Endothelial cell of umbilical vein (primary cell): Measurements from ENCODE around the gene KL. TPM values are rescaled to one million over a fixed set of nuclear protein-coding genes. Genes with fewer than 3 reads are reported as not detected.
A peak's percentile ranks its signal among the peaks of the same experiment; 100 is the strongest.

Experiments
- BruUV-seq: library from RNA; stranded (reverse); fragments of 400-500 nt; replicated peaks from 2 replicates; lab custom pipeline; 2021; lab: Mats Ljungman, UMichigan
- CTCF ChIA-PET: fragments of 300-600, 350-600 bp; sonication (Branson Sonifier 250); formaldehyde crosslinking; loops from one replicate; lab custom pipeline; 2021; ENCODE audit warnings: antibody characterized with exemption, inconsistent platforms; lab: Charles Lee
- POLR2A ChIA-PET: fragments of 300-600, 350-600 bp; sonication (Branson Sonifier 250); formaldehyde crosslinking; loops from one replicate; lab custom pipeline; 2021; ENCODE audit warnings: antibody characterized with exemption, inconsistent platforms; lab: Charles Lee
- DNase-seq: peaks from one replicate; pipeline ENCODE4 v3.0.0-alpha.2; 2011; ENCODE audit warnings: low read depth, low spot score
- FAIRE-seq: peaks from 2 replicates; lab custom pipeline; 2011; peaks lifted over from hg19 to GRCh38; lab: Jason Lieb, UNC
- H2AFZ ChIP-seq: 2 replicates; pipeline ENCODE4 v1.6.0; 2012; ENCODE audit warnings: low read depth, low read length, control low read depth, inconsistent platforms
- H3K27ac ChIP-seq: 2 replicates; pipeline ENCODE4 v1.5.1; 2011; ENCODE audit warnings: low read depth, mild to moderate bottlenecking, control low read depth, low read length, moderate library complexity; ENCODE audit not compliant: insufficient read depth
- H3K27me3 ChIP-seq, 2 experiments: 2 replicates each; pipeline versions ENCODE4 v1.6.0 to v1.6.1; 2011; ENCODE audit warnings: low read length in 2 of 2, mixed read lengths in 1 of 2; ENCODE audit not compliant: control insufficient read depth in 2 of 2, insufficient read depth in 2 of 2
- H3K36me3 ChIP-seq, 2 experiments: 2 replicates in 1 of 2; 3 replicates in 1 of 2; pipeline ENCODE4 v1.5.1; 2011; ENCODE audit warnings: low read length in 2 of 2, mild to moderate bottlenecking in 1 of 2, moderate library complexity in 1 of 2; ENCODE audit not compliant: control insufficient read depth in 2 of 2, insufficient read depth in 2 of 2; ENCODE audit errors: extremely low read depth in 1 of 2
- H3K4me1 ChIP-seq: 3 replicates; pipeline ENCODE4 v1.5.1; 2011; ENCODE audit warnings: mild to moderate bottlenecking, low read length; ENCODE audit not compliant: control insufficient read depth, insufficient read depth; ENCODE audit errors: extremely low read depth
- H3K4me2 ChIP-seq: 2 replicates; pipeline ENCODE4 v1.6.1; 2011; ENCODE audit warnings: low read length, control low read depth, mixed read lengths; ENCODE audit not compliant: insufficient read depth
- H3K4me3 ChIP-seq, 3 experiments: fragments of 200-600 bp in 1 of 3; sonication (generic), shearing (Covaris generic) in 1 of 3; replicated peaks in 1 of 3; 2 replicates each; pipeline ENCODE4 v1.5.1; 2011 to 2016; ENCODE audit warnings: control low read depth in 3 of 3, low read length in 3 of 3, mild to moderate bottlenecking in 2 of 3, inconsistent platforms in 1 of 3, low read depth in 1 of 3, moderate library complexity in 1 of 3; ENCODE audit not compliant: insufficient read depth in 1 of 3
- H3K79me2 ChIP-seq: 2 replicates; pipeline ENCODE4 v1.6.0; 2012; ENCODE audit warnings: low read length, inconsistent platforms; ENCODE audit not compliant: control insufficient read depth, insufficient read depth
- H3K9ac ChIP-seq: replicated peaks from 2 replicates; pipeline ENCODE3; 2011; ENCODE audit warnings: low read length, control low read depth; ENCODE audit not compliant: insufficient read depth; ENCODE audit errors: extremely low read depth
- H3K9me1 ChIP-seq: replicated peaks from 3 replicates; pipeline ENCODE4 v1.6.0; 2011; ENCODE audit warnings: mild to moderate bottlenecking, low read length; ENCODE audit not compliant: control insufficient read depth, insufficient read depth; ENCODE audit errors: extremely low read depth
- H3K9me3 ChIP-seq: replicated peaks from 2 replicates; pipeline ENCODE4 v1.5.1; 2012; ENCODE audit warnings: low read length, inconsistent platforms; ENCODE audit not compliant: control insufficient read depth, insufficient read depth
- H4K20me1 ChIP-seq: replicated peaks from 2 replicates; pipeline ENCODE3; 2011; ENCODE audit warnings: mild to moderate bottlenecking, low read length; ENCODE audit not compliant: control insufficient read depth, insufficient read depth; ENCODE audit errors: extremely low read depth
- CTCF ChIP-seq, 2 donors: IDR thresholded peaks; 1 replicate in 1 of 2; 2 replicates in 1 of 2; pipeline ENCODE4 v1.5.1; 2011; ENCODE audit warnings: low read length in 2 of 2, mild to moderate bottlenecking in 2 of 2, moderate library complexity in 2 of 2, control low read depth in 1 of 2, inconsistent platforms in 1 of 2, low read depth in 1 of 2; ENCODE audit not compliant: insufficient read depth in 1 of 2; ENCODE audit errors: extremely low read depth in 1 of 2
- EZH2 ChIP-seq: IDR thresholded peaks from 2 replicates; pipeline ENCODE4 v1.6.1; 2012; ENCODE audit warnings: borderline replicate concordance, low read depth, mild to moderate bottlenecking, moderate library complexity, low read length, inconsistent platforms; ENCODE audit not compliant: severe bottlenecking
- JUN ChIP-seq: IDR thresholded peaks from 2 replicates; pipeline ENCODE4 v1.6.1; 2011; ENCODE audit warnings: borderline replicate concordance, low read depth; ENCODE audit not compliant: insufficient read length, insufficient read depth
- MAX ChIP-seq: IDR thresholded peaks from 2 replicates; pipeline ENCODE4 v1.6.1; 2011; ENCODE audit not compliant: insufficient read depth, insufficient read length
- MYC ChIP-seq: IDR thresholded peaks from one replicate; pipeline ENCODE4 v1.6.1; 2011; ENCODE audit warnings: mild to moderate bottlenecking, low read depth, low read length
- POLR2A ChIP-seq: IDR thresholded peaks from 2 replicates; pipeline ENCODE4 v1.6.1; 2012; ENCODE audit warnings: low read depth, mild to moderate bottlenecking, control low read depth, low read length
- POLR2AphosphoS5 ChIP-seq: IDR thresholded peaks from 2 replicates; pipeline ENCODE4 v1.6.1; 2012; ENCODE audit warnings: low read depth, mild to moderate bottlenecking, control low read depth, low read length, moderate library complexity; ENCODE audit not compliant: insufficient read depth
- dilution Hi-C: fragments of 300-500 bp; cut with MboI; formaldehyde crosslinking; loops from one replicate; pipeline ENCODE4 v1.15.0; 2019; ENCODE audit warnings: low sequenced_read_pairs; ENCODE audit not compliant: extremely low pct_ligation_motif_present
- intact Hi-C: fragments of 100-400 bp; cut with micrococcal nuclease; formaldehyde crosslinking; loops from one replicate; pipeline ENCODE4 v1.10.0; 2022
- polyA plus RNA-seq, 4 experiments: library from polyadenylated mRNA; depleted of rRNA in 3 of 4; stranded (reverse) in 3 of 4; unstranded in 1 of 4; fragments of >200 nt; gene quantifications; 2 replicates each; pipeline versions ENCODE4 v1.2.1 to v1.2.3, GENCODE V29; 2011 to 2012; ENCODE audit warnings: missing spikeins in 1 of 4
- total RNA-seq: library from RNA; stranded (reverse); gene quantifications from 2 replicates; pipeline ENCODE4 v1.2.3, GENCODE V29; 2021

The KL gene
- total and polyA plus RNA-seq, 2 donors (not counting 3 experiments of a cell fraction or from before 2014, with no cell fraction given) = 0.01 to 0.07 TPM

- Histone ChIP-seq H3K4me3 (no peak overlapping the region), H3K9ac (no peak overlapping the region), H2AFZ (no peak overlapping the region), H3K4me1 (peaks cover 8% of the 10 kb centered on the region), H3K79me2 (no peaks in the 10 kb centered on the region), H3K4me2 (no peak overlapping the region), H4K20me1 (no peaks in the 10 kb centered on the region), H3K27ac (no peak overlapping the region), H3K36me3 (no peaks in the 10 kb centered on the region), H3K27me3 (peaks cover 39 to 65% of the 10 kb centered on the region in 2 experiments), H3K9me3 (no peaks in the 10 kb centered on the region), H3K9me1 (no peaks in the 10 kb centered on the region)
- FAIRE-seq = no peak
- BruUV-seq = no TSS peak
- POLR2A ChIA-PET = no interaction called here
- no peak for DNase-seq
- dilution Hi-C loops (no loop called here), intact Hi-C loops (no loop called here)
- CTCF ChIA-PET = no interaction called here
- no peak for TF ChIP-seq CTCF (IDR thresholded peaks at IDR 0.05; ENCODE audit: extremely low read depth in 1 of 2, insufficient read depth in 1 of 2, low read depth in 1 of 2, low read length in 2 of 2)
- no peak for TF ChIP-seq POLR2A
- no peak for TF ChIP-seq MYC
- TF ChIP-seq POLR2AphosphoS5 = no peak
- TF ChIP-seq JUN = no peak
These were observed 968 bp upstream of the KL start for GRCh38 chr13:33015241-33015668.

GRCh38 chr13:33015791-33016323 is 366 bp upstream of the KL start:
- H4K20me1 ChIP-seq = no peaks in the 10 kb centered on the region
- DNase-seq (no peak), FAIRE-seq (no peak)
- H3K4me3 ChIP-seq = peak overlapping the region in 2 of 3 experiments; percentile 8 to 19
- ChIA-PET CTCF (interaction anchor here (1.4 kb wide), 1 partner anchor 74 kb away, joined by 3 read pairs; no protein-coding TSS in a partner anchor), POLR2A (no interaction called here)
- dilution Hi-C loops = no loop called here
- H3K9ac ChIP-seq = no peak overlapping the region
- H3K9me1 ChIP-seq = no peaks in the 10 kb centered on the region
- H3K27ac ChIP-seq = no peak overlapping the region
- TF ChIP-seq MAX (no peak), EZH2 (peak; percentile 72)
- intact Hi-C loops = loop anchor here (2.0 kb wide), 1 partner anchor 429 kb away; the partner anchor contains the start of gene PDS5B
- no TSS peak for BruUV-seq
- no peaks in the 10 kb centered on the region for H3K79me2 ChIP-seq
- H3K4me1 ChIP-seq = peaks cover 8% of the 10 kb centered on the region
- H2AFZ ChIP-seq = peak overlapping the region; percentile 40
- H3K4me2 ChIP-seq = peak overlapping the region; percentile 53
- H3K9me3 ChIP-seq = no peaks in the 10 kb centered on the region
- no peaks in the 10 kb centered on the region for H3K36me3 ChIP-seq
- H3K27me3 ChIP-seq = peaks cover 43 to 63% of the 10 kb centered on the region in 2 experiments
